Upper lobe of left lung (tissue), 6 donors: Measurements from ENCODE around the gene PBX4. TPM values are rescaled to one million over a fixed set of nuclear protein-coding genes. Genes with fewer than 3 reads are reported as not detected.

ENCODE experiments used
- ATAC-seq, 2 donors: fragments of 200-7000 bp; cut with Tn5 transposase; one replicate each; pipeline ENCODE4 v1.9.1; 2022; ENCODE audit warnings: mild to moderate bottlenecking in 2 of 2, moderate library complexity in 2 of 2; ENCODE audit not compliant: low FRiP score in 2 of 2
- DNase-seq, 2 donors: peaks; one replicate each; pipeline ENCODE4 v3.0.0-alpha.2; 2019 to 2020
- H3K27ac ChIP-seq, 4 donors: fragments of 200-600 bp; sonication (generic); one replicate each; pipeline ENCODE4 v1.5.1; 2016 to 2019
- H3K27me3 ChIP-seq, 4 donors: fragments of 200-600 bp; sonication (generic); one replicate each; pipeline ENCODE4 v1.5.1; 2017 to 2019
- H3K36me3 ChIP-seq, 4 donors: fragments of 200-600 bp; sonication (generic); one replicate each; pipeline ENCODE4 v1.5.1; 2016 to 2019
- H3K4me1 ChIP-seq, 4 donors: fragments of 200-600 bp; sonication (generic); one replicate each; pipeline ENCODE4 v1.5.1; 2018 to 2019
- H3K4me3 ChIP-seq, 4 donors: fragments of 200-600 bp; sonication (generic); one replicate each; pipeline ENCODE4 v1.5.1; 2017 to 2019; ENCODE audit warnings: mild to moderate bottlenecking in 2 of 4, moderate library complexity in 1 of 4
- H3K9me3 ChIP-seq, 4 donors: fragments of 200-600 bp; sonication (generic); one replicate each; pipeline ENCODE4 v1.5.1; 2018 to 2019
- CTCF ChIP-seq, 6 experiments: fragments of 450-650 bp in 4 of 6; fragments of 200-600 bp in 2 of 6; sonication (generic) in 2 of 6; IDR thresholded peaks; one replicate each; pipeline ENCODE4 v1.5.1; 2016 to 2019; ENCODE audit warnings: antibody characterized with exemption in 6 of 6
- EP300 ChIP-seq, 4 donors: sonication (generic); formaldehyde crosslinking; IDR thresholded peaks; one replicate each; pipeline ENCODE4 v1.5.1; 2017; ENCODE audit warnings: antibody characterized with exemption in 4 of 4, control low read depth in 2 of 4
- POLR2A ChIP-seq, 4 donors: fragments of 450-650 bp; IDR thresholded peaks; one replicate each; pipeline ENCODE4 v1.5.1; 2016 to 2017; ENCODE audit warnings: antibody characterized with exemption in 4 of 4, mild to moderate bottlenecking in 2 of 4
- POLR2AphosphoS5 ChIP-seq, 2 donors: sonication (generic); formaldehyde crosslinking; IDR thresholded peaks; one replicate each; pipeline ENCODE4 v1.5.1; 2017; ENCODE audit warnings: antibody characterized with exemption in 2 of 2
- WGBS, 2 donors: methylation state at CpG; one replicate each; pipeline ENCODE4 v1.1.5; 2017 to 2018; 5-methylcytosine and 5-hydroxymethylcytosine counted together
- total RNA-seq, 6 donors: library from RNA; depleted of rRNA in 4 of 6; stranded (reverse); fragments of >200 nt in 4 of 6; gene quantifications; one replicate each; pipeline versions ENCODE4 v1.1.0 to v1.2.1, GENCODE V29; 2016 to 2021
- donor health status: DM: no; HTN: no; CAD: no; lungs with moderate emphysema.
- donor health status: DM: no; HTN: yes; CAD: no; lungs with severe emphysema.

PBX4 gene
- total RNA-seq, 6 donors from 2014 or later: 2.0 to 30.4 (median 5.8) TPM

DNA sequence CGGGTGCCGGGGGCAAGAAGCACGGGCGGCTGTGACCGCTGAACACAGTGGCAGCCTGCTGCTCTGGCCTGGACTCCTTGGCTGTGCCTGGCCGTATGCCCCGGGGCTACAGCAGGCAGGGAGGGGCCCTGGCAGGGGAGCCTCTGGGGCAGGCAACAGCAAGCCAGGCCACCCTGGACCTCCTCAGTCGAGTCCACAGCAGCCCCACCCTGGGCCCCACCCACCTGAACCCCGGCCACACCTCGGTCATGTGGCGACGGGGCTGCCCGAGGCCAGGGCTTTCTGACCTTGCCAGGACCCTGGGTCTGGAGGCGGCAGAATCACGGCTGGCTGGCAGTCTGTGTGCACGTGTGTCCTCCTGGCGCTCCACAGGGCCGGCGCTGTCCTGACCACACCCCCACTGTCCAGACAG lies 71.7 kb downstream of the PBX4 start:
- H3K27ac ChIP-seq: no peak overlapping the region
- H3K9me3 ChIP-seq: no peaks in the 10 kb centered on the region
- 67 to 83% methylated on average over 1 to 17 of the region's 19 CpGs for WGBS, 2 donors
- peaks cover 0 to 7% (median 1%) of the 10 kb centered on the region in 4 donors for H3K27me3 ChIP-seq
- H3K4me1 ChIP-seq: peaks cover 0 to under 1% (median 0%) of the 10 kb centered on the region in 4 donors
- no peak for TF ChIP-seq POLR2A (IDR thresholded peaks at IDR 0.05)
- no peak for TF ChIP-seq POLR2AphosphoS5 (IDR thresholded peaks at IDR 0.05)
- no peak for TF ChIP-seq EP300 (IDR thresholded peaks at IDR 0.05)
- no peak for TF ChIP-seq CTCF (IDR thresholded peaks at IDR 0.05)
- H3K36me3 ChIP-seq: no peaks in the 10 kb centered on the region
- DNase-seq: peak in 1 of 2 donors; percentile 68
- no peak for ATAC-seq
- H3K4me3 ChIP-seq: no peak overlapping the region

DNA sequence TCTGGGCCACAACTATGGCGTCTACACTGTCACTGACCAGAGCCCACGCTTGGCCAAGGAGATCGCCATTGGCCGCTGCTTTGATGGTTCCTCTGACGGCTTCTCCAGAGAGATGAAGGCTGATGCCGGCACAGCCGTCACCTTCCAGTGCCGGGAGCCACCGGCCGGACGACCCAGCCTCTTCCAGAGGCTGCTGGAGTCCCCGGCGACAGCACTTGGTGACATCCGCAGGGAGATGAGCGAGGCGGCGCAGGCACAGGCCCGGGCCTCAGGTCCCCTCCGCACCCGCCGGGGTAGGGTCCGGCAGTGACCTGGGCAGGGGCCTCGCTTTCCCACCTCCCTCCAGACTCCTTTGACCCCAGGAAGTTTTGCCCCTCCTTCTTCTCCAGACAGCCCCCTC lies 72.8 kb downstream of the PBX4 start:
- H3K36me3 ChIP-seq: no peaks in the 10 kb centered on the region
- no peak for ATAC-seq
- TF ChIP-seq EP300 (IDR thresholded peaks at IDR 0.05): no peak
- TF ChIP-seq POLR2AphosphoS5 (IDR thresholded peaks at IDR 0.05): no peak
- TF ChIP-seq POLR2A (IDR thresholded peaks at IDR 0.05): no peak
- no peak for TF ChIP-seq CTCF (IDR thresholded peaks at IDR 0.05)
- no peak overlapping the region for H3K4me3 ChIP-seq
- 91 to 96% methylated on average over 13 to 23 of the region's 23 CpGs for WGBS, 2 donors
- peaks cover 0 to 17% (median 8%) of the 10 kb centered on the region in 4 donors for H3K27me3 ChIP-seq
- H3K9me3 ChIP-seq: no peaks in the 10 kb centered on the region
- DNase-seq: peak in 1 of 2 donors; percentile 74
- H3K27ac ChIP-seq: no peak overlapping the region
- H3K4me1 ChIP-seq: peaks cover 6 to 11% (median 8%) of the 10 kb centered on the region in 4 donors

DNA sequence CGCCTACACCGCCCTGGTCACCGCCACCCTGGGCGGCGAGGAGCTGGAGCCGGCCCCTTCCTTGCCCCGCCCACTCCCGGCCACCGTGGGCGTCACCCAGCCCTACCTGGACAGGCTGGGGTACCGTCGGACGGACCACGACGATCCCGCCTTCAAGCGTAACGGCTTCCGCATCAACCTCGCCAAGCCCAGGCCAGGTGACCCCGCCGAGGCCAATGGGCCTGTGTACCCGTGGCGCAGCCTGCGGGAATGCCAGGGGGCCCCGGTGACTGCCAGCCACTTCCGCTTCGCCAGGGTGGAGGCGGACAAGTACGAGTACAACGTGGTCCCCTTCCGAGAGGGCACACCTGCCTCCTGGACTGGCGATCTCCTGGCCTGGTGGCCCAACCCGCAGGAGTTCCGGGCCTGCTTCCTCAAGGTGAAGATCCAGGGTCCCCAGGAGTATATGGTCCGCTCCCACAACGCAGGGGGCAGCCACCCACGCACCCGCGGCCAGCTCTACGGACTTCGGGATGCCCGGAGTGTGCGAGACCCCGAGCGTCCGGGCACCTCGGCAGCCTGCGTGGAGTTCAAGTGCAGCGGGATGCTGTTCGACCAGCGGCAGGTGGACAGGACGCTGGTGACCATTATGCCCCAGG lies 73.4 kb downstream of the PBX4 start:
- Histone ChIP-seq H3K9me3 (no peaks in the 10 kb centered on the region), H3K27me3 (peaks cover 3 to 23% (median 12%) of the 10 kb centered on the region in 4 donors), H3K36me3 (no peaks in the 10 kb centered on the region), H3K4me1 (peaks cover 9 to 17% (median 15%) of the 10 kb centered on the region in 4 donors), H3K27ac (no peak overlapping the region), H3K4me3 (no peak overlapping the region)
- DNase-seq (peak in 1 of 2 donors; percentile 84), ATAC-seq (no peak)
- WGBS, 2 donors: 83 to 92% methylated on average over 35 of the region's 53 CpGs
- no peak for TF ChIP-seq POLR2A (IDR thresholded peaks at IDR 0.05)
- no peak for TF ChIP-seq POLR2AphosphoS5 (IDR thresholded peaks at IDR 0.05)
- TF ChIP-seq CTCF (IDR thresholded peaks at IDR 0.05): no peak
- no peak for TF ChIP-seq EP300 (IDR thresholded peaks at IDR 0.05)

DNA sequence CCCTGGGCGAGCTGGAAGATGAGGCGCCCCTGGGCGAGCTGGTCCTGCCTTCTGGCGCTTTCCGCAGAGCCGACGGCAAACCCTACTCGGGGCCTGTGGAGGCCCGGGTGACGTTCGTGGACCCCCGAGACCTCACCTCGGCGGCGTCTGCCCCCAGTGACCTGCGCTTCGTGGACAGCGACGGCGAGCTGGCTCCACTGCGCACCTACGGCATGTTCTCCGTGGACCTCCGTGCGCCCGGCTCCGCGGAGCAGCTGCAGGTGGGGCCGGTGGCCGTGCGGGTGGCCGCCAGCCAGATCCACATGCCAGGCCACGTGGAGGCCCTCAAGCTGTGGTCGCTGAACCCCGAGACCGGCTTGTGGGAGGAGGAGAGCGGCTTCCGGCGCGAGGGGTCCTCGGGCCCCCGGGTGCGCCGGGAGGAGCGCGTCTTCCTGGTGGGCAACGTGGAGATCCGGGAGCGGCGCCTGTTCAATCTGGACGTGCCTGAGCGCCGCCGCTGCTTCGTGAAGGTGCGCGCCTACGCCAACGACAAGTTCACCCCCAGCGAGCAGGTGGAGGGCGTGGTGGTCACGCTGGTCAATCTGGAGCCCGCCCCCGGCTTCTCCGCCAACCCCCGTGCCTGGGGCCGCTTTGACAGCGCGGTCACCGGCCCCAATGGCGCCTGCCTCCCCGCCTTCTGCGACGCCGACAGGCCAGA lies 74.1 kb downstream of the PBX4 start:
- WGBS, 2 donors: 87 to 92% methylated on average over 42 to 74 of the region's 75 CpGs
- H3K4me3 ChIP-seq: no peak overlapping the region
- H3K27ac ChIP-seq: no peak overlapping the region
- H3K27me3 ChIP-seq: peaks cover 3 to 29% (median 18%) of the 10 kb centered on the region in 4 donors
- peaks cover 9 to 20% (median 17%) of the 10 kb centered on the region in 4 donors for H3K4me1 ChIP-seq
- peak in 1 of 2 donors; percentile 73 for DNase-seq
- H3K9me3 ChIP-seq: no peaks in the 10 kb centered on the region
- ATAC-seq: no peak
- no peaks in the 10 kb centered on the region for H3K36me3 ChIP-seq
- no peak for TF ChIP-seq POLR2AphosphoS5 (IDR thresholded peaks at IDR 0.05)
- no peak for TF ChIP-seq POLR2A (IDR thresholded peaks at IDR 0.05)
- TF ChIP-seq CTCF (IDR thresholded peaks at IDR 0.05): no peak
- TF ChIP-seq EP300 (IDR thresholded peaks at IDR 0.05): no peak
